Subcutaneous abdominal adipose tissue (tissue), 5 donors: ENCODE data around the gene MTFP1.
"Not testable (repeated sequence)": the region's sequence is repeated elsewhere in the genome, so short reads cannot be mapped to it uniquely, and the experiment has no call there.

ENCODE experiments used
- H3K27ac ChIP-seq: one replicate; pipeline ENCODE4 v1.7.0; 2013; ENCODE audit warnings: low read depth, mild to moderate bottlenecking, inconsistent platforms, low read length, moderate library complexity
- H3K27me3 ChIP-seq, 5 donors: one replicate each; pipeline ENCODE4 v1.7.0; 2013; ENCODE audit warnings: low read length in 5 of 5, inconsistent platforms in 1 of 5; ENCODE audit not compliant: control insufficient read depth in 5 of 5, insufficient read depth in 4 of 5
- H3K36me3 ChIP-seq, 5 donors: one replicate each; pipeline ENCODE4 v1.7.0; 2013; ENCODE audit warnings: low read length in 5 of 5; ENCODE audit not compliant: control insufficient read depth in 5 of 5, insufficient read depth in 5 of 5
- H3K4me1 ChIP-seq, 5 donors: one replicate each; pipeline ENCODE4 v1.7.0; 2013; ENCODE audit warnings: low read length in 5 of 5, mild to moderate bottlenecking in 3 of 5, moderate library complexity in 1 of 5; ENCODE audit not compliant: control insufficient read depth in 5 of 5, insufficient read depth in 5 of 5
- H3K4me3 ChIP-seq, 5 donors: one replicate each; pipeline ENCODE4 v1.7.0; 2013; ENCODE audit warnings: low read length in 5 of 5, low read depth in 1 of 5
- H3K9ac ChIP-seq, 5 donors: one replicate each; pipeline ENCODE4 v1.7.0; 2013; ENCODE audit warnings: low read length in 5 of 5, mild to moderate bottlenecking in 4 of 5, moderate library complexity in 3 of 5
- H3K9me3 ChIP-seq, 5 donors: one replicate each; pipeline ENCODE4 v1.7.0; 2013; ENCODE audit warnings: low read length in 5 of 5; ENCODE audit not compliant: control insufficient read depth in 5 of 5
- donor health status: healthy.
- donor health status: healthy.
- donor health status: healthy.
- donor health status: healthy.
- donor health status: healthy.

The MTFP1 gene

DNA sequence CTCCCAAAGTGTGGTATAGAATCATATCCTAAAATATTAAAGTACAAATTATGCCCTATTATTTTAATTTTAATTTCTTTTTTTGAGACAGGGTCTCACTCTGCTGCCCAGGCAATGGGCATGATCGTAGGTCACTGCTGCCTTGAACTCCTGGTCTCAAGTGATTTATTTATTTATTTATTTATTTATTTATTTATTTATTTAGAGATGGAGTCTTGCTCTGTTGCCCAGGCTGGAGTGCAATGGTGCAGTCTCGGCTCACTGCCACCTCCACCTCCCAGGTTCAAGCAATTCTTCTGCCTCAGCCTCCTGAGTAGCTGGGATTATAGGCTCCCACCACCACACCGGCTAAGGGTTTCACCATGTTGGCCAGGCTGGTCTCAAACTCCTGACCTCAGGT lies 24.5 kb upstream of the MTFP1 start:
- peaks cover 13 to 35% (median 30%) of the 10 kb centered on the region in 5 donors for H3K27me3 ChIP-seq
- H3K4me3 ChIP-seq, H3K27ac ChIP-seq, H3K9ac ChIP-seq, H3K36me3 ChIP-seq, H3K9me3 ChIP-seq: not testable (repeated sequence)
- H3K4me1 ChIP-seq = peaks cover 0 to 20% (median 16%) of the 10 kb centered on the region in 5 donors

DNA sequence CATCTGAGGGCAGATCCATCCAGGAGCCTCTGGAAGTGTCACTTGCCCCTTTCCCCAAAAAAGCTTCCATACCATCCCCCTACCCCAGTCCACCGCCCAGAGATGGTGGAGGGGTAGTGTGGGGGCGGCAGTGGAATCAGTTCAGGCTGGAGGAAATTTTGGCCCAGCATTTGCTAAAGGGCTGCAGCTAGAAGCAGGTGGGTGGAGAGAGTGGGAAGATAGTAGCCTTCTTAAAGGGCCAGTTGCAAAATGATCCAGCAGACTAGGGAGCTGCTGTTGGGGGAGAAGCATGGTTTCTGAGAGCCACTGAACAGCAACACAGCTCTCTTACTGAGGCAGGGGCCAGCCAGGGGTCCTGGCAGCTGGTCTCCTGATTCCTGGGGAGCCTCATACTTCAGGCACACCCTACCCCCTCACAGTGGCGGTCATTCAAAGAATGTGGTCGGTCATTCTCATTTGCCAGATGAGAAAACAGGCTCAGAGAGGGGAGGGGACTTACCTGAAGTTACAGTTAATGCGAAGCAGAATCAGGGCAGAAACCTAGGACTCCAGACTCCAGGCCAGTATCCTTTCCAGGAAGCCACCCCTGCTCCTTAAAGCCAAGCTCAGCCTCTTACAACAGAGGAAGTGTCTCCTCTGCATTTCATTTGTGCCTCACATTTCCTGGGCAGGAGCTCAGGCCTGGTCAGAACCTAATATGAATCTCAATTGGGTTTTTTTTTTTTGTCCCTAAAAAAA lies 23.4 kb upstream of the MTFP1 start:
- Histone ChIP-seq H3K36me3 (peaks cover 0 to 6% (median under 1%) of the 10 kb centered on the region in 5 donors), H3K4me3 (no peak overlapping the region), H3K27me3 (peaks cover 13 to 27% (median 24%) of the 10 kb centered on the region in 5 donors), H3K27ac (no peak overlapping the region), H3K9me3 (no peaks in the 10 kb centered on the region), H3K4me1 (peaks cover 0 to 13% (median 11%) of the 10 kb centered on the region in 5 donors), H3K9ac (no peak overlapping the region)

DNA sequence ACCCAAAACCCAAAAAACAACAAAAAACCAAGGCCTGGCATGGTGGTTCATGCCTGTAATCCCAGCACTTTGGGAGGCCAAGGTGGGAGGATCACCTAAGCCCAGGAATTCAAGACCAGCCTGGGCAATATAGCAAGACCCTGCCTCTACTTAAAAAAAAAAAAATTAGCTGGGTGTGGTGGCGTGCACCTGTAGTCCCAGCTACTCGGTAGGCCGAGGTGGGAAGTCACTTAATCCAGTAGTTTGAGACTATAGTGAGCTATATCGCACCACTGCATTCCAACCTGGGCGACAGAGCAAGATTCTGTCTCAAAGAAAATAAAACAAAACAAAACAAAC lies 22.8 kb upstream of the MTFP1 start:
- H3K9me3 ChIP-seq, H3K4me3 ChIP-seq, H3K4me1 ChIP-seq, H3K36me3 ChIP-seq, H3K9ac ChIP-seq, H3K27ac ChIP-seq: not testable (repeated sequence)
- peaks cover 9 to 22% (median 18%) of the 10 kb centered on the region in 5 donors for H3K27me3 ChIP-seq

DNA sequence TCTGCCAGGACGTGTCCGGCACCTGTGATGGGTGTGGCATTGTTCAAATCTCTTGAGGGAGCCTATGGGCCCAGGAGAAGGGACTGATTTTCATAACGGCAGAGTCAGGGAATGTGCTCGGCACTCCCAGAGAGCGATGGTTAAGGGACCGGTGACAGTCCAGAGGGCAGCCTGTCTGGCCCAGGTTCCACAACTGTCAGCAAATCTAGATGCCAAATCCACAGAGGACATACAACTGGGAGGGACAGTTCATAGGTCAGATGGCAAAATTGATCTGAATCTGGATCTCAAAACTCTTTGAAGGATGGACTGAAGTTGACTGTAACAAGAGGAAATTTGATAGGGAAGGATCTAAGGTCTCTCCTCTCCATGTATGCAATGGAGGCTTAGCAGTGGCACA lies 21.3 kb upstream of the MTFP1 start:
- H3K27ac ChIP-seq = no peak overlapping the region
- H3K4me3 ChIP-seq = no peak overlapping the region
- H3K9ac ChIP-seq = no peak overlapping the region
- peaks cover 0 to 11% (median 3%) of the 10 kb centered on the region in 5 donors for H3K36me3 ChIP-seq
- H3K4me1 ChIP-seq = peaks cover 0 to 9% (median 3%) of the 10 kb centered on the region in 5 donors
- no peaks in the 10 kb centered on the region for H3K9me3 ChIP-seq
- peaks cover 0 to 8% (median 5%) of the 10 kb centered on the region in 5 donors for H3K27me3 ChIP-seq

DNA sequence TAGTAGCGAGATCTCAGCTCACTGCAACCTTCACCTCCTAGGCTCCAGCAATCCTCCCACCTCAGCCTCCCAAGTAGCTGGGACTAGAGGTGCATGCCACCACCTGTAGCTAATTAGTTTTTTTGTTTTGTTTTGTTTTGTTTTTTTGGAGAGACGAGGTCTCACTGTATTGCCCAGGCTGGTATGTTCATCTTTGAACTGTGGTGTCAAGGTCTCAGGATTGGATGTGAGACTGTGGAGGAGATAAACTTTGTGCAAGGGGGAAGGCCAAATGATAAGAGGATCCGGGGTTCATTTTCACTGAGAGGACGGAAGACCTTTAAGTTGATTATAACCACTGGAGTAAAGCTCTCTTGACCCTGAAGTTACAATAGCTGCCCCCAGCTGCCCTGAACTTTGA lies 19.8 kb upstream of the MTFP1 start:
- Histone ChIP-seq H3K9ac (no peak overlapping the region), H3K4me3 (no peak overlapping the region), H3K27ac (no peak overlapping the region), H3K9me3 (no peaks in the 10 kb centered on the region), H3K4me1 (peaks cover 0 to 6% (median 3%) of the 10 kb centered on the region in 5 donors), H3K27me3 (no peaks in the 10 kb centered on the region), H3K36me3 (peaks cover 0 to 15% (median 3%) of the 10 kb centered on the region in 5 donors)

DNA sequence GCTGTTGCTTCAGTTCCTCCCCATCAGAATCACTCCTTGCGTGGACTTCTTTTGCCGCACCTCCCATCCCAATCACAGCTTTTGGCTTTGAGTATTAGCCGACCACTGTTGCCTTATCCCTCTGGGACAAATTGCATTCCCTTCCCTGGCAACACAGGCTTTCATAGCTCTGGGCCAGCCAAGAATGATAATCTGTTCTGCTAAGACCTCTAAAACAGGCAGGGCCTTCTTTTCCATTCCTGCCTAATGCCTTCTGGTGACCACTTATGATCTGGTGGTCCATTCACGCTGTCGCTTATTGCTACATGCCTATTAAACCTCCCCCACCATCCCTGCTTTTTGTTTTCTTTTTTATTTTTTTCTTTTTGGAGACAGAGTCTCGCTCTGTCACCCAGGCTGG lies 19.2 kb upstream of the MTFP1 start:
- Histone ChIP-seq H3K4me1 (peaks cover 0 to 6% (median 3%) of the 10 kb centered on the region in 5 donors), H3K9ac (no peak overlapping the region), H3K4me3 (no peak overlapping the region), H3K27ac (no peak overlapping the region), H3K27me3 (no peaks in the 10 kb centered on the region), H3K9me3 (no peaks in the 10 kb centered on the region), H3K36me3 (peaks cover 0 to 15% (median 3%) of the 10 kb centered on the region in 5 donors)

DNA sequence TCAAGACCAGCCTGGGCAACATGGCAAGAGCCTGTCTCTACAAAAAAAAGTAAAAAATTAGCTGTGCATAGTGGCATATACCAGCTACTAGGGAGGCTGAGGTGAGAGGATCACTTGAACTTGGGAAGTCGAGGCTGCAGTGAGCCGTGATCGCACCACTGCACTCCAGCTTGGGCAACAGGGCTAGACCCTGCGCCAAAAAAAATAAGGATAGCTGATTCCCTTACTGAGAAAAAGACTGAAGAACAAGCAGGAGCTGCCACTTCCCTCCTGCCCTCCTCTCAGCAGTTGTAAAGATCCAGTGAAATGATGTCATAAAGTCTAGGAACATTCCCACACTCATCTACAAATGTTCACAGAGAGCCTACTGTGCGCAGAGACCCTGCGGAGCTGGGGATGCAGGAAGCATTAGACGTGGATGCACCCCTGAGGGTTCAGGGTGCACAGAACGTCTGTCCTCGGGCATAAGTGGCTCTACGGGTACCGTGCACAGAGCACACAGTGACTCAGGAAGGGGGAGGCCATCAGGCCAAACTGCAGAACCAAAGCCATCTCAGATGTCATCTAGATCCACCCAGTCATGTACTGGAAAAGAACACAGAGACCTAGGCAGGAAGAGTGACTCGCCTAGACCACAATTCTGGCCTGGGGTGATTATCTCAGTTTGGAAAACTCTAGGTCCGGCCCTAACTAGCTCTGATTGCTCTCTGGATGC lies 17.0 kb upstream of the MTFP1 start:
- peaks cover 0 to 6% (median 0%) of the 10 kb centered on the region in 5 donors for H3K4me1 ChIP-seq
- no peak overlapping the region for H3K27ac ChIP-seq
- H3K9me3 ChIP-seq = no peaks in the 10 kb centered on the region
- H3K36me3 ChIP-seq = peaks cover 0 to 15% (median 3%) of the 10 kb centered on the region in 5 donors
- H3K9ac ChIP-seq = no peak overlapping the region
- no peak overlapping the region for H3K4me3 ChIP-seq
- H3K27me3 ChIP-seq = no peaks in the 10 kb centered on the region

DNA sequence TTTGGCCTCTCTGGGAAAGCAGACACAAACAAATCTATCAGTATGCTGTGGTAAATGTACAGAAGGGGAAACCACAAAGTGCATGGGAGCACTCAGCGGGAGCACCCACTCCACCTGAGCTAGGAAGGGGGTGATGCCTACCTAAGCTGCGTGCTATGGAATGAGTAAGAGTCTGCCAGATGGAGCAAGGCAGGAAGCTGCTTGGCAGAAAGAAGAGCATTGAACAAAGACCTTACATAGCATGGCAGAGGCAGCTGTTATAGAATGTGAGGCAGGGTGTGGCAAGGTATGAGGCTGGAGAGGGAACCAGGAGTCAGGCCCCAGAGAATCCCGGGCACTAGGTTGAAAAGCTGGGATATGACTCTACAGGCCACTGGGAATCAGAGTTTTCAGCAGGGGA lies 13.8 kb upstream of the MTFP1 start:
- no peak overlapping the region for H3K4me3 ChIP-seq
- no peaks in the 10 kb centered on the region for H3K9me3 ChIP-seq
- H3K27me3 ChIP-seq = no peaks in the 10 kb centered on the region
- no peak overlapping the region for H3K27ac ChIP-seq
- peaks cover 0 to 28% (median 17%) of the 10 kb centered on the region in 5 donors for H3K36me3 ChIP-seq
- no peaks in the 10 kb centered on the region for H3K4me1 ChIP-seq
- H3K9ac ChIP-seq = no peak overlapping the region

DNA sequence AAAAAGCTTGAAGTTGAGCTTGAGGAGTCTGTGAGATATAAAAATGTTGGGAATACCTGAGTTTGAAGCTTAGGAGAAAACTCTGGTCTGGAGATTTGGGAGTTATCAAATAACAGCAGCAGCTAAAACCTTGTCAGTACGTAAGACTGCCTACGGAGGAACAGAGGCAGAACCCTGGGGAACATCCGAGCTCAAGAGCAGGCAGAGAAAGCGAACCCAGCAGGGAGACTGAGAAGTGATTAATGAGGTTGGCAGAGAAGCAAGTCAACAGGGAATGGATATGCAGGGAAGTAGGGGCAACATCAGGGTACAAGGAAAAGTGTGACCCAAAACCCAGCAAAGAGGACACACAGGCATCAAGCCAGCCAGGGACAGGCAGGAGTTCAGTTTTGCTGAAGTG lies 12.6 kb upstream of the MTFP1 start:
- Histone ChIP-seq H3K4me1 (no peaks in the 10 kb centered on the region), H3K9me3 (no peaks in the 10 kb centered on the region), H3K9ac (no peak overlapping the region), H3K27me3 (no peaks in the 10 kb centered on the region), H3K27ac (no peak overlapping the region), H3K36me3 (peaks cover 0 to 30% (median 23%) of the 10 kb centered on the region in 5 donors), H3K4me3 (no peak overlapping the region)

DNA sequence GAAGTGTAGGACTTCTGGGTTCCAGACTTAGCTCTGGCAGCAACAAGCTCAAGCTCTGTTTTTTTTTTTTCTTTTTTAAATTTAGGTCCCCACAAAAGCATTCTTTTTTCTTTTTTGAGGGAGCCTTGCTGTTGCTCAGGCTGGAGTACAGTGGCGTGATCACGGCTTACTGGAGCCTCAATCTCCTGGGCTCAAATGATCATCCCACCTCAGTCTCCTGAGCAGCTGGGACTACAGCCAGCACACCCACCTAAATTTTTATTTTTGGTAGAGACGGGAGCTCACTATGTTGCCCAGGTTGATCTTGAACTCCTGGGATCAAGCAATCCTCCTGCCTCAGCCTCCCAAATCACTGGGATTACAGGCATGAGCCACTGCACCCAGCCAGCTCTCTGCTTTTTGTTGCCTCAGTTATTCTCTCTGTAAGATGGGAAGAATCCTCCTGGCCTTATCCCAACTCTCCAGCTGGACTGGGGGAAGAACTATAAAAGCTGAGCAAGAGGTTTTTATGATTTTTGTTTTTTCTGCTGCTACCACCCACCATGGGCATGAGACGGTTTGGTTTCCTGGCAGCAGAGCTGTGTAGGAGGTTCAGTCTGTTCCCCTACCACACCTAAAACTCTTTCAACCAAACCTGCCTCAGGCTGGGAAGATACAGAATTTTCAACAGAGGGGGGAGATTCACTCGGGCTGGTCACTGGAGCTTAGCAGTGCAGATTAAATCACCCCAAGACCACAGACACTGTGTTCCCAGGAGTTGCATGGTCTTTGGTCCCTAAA lies 11.6 kb upstream of the MTFP1 start:
- Histone ChIP-seq H3K9me3 (no peaks in the 10 kb centered on the region), H3K9ac (no peak overlapping the region), H3K36me3 (peaks cover 0 to 38% (median 24%) of the 10 kb centered on the region in 5 donors), H3K27me3 (no peaks in the 10 kb centered on the region), H3K27ac (no peak overlapping the region), H3K4me1 (no peaks in the 10 kb centered on the region), H3K4me3 (no peak overlapping the region)
